ENCODE data around the gene PCSK1. TPM values are rescaled to one million over a fixed set of nuclear protein-coding genes. Genes with fewer than 3 reads are reported as not detected.

PCSK1 gene
- total RNA-seq, 4 donors from 2014 or later = 0.65 to 1.4 (median 1.2) TPM; not detected in 1

DNA sequence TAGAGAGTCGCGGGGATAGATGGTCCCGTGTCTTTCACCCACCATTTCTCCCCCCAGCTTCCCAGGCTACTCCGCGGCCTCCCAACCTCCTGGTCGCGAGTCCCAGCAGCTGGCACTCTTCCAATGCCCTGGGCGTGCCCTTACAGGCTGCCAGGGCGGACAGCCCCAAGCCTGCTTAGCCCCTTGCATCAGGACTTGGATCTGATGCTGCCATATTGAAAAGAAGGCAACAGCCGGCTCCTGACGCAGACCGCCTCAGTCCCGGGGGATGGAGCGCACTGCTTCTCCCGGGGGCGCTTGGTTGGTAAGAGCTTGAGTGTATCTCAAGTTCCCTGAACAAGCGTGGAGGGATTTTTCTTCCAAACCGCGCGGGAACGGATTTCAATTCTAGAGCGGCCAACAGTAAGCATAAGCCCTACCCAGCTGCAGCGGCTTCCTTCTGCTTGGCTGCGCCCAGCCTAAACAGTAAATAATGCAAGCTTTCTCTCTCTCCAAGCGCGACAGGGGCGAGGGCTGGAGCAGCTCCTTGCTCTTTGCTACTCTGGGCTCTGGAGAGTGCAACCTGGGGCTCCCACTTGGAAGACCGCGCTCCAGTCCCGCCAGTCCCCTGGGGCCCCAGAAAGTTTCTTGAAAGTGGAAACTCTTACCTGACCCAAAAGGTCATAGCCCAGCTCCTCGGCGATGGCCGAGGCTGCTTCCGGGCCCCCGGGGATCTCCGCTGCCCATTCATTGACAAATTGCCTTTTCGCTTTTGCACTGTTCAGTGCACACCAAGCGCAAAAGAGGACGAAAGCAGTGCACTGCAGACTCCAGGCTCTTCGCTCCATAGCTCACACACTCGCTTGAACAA is 607 bp downstream of the PCSK1 start:
- TF ChIP-seq, protein P1, sequence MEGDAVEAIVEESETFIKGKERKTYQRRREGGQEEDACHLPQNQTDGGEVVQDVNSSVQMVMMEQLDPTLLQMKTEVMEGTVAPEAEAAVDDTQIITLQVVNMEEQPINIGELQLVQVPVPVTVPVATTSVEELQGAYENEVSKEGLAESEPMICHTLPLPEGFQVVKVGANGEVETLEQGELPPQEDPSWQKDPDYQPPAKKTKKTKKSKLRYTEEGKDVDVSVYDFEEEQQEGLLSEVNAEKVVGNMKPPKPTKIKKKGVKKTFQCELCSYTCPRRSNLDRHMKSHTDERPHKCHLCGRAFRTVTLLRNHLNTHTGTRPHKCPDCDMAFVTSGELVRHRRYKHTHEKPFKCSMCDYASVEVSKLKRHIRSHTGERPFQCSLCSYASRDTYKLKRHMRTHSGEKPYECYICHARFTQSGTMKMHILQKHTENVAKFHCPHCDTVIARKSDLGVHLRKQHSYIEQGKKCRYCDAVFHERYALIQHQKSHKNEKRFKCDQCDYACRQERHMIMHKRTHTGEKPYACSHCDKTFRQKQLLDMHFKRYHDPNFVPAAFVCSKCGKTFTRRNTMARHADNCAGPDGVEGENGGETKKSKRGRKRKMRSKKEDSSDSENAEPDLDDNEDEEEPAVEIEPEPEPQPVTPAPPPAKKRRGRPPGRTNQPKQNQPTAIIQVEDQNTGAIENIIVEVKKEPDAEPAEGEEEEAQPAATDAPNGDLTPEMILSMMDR (IDR thresholded peaks at IDR 0.05) = no peak
- TF ChIP-seq POLR2A (IDR thresholded peaks at IDR 0.05) = no peak
- intact Hi-C loops (cut with DNase I; ENCODE audit: low total_unique reads) = no loop called here
- H3K4me3 ChIP-seq (ENCODE audit: low read depth, poor library complexity, severe bottlenecking) = no peak overlapping the region
- WGBS, 2 donors = 5 to 6% methylated on average over 40 to 41 of the region's 41 CpGs
- DNase-seq (ENCODE audit: low spot score in 2 of 2) = no peak

DNA sequence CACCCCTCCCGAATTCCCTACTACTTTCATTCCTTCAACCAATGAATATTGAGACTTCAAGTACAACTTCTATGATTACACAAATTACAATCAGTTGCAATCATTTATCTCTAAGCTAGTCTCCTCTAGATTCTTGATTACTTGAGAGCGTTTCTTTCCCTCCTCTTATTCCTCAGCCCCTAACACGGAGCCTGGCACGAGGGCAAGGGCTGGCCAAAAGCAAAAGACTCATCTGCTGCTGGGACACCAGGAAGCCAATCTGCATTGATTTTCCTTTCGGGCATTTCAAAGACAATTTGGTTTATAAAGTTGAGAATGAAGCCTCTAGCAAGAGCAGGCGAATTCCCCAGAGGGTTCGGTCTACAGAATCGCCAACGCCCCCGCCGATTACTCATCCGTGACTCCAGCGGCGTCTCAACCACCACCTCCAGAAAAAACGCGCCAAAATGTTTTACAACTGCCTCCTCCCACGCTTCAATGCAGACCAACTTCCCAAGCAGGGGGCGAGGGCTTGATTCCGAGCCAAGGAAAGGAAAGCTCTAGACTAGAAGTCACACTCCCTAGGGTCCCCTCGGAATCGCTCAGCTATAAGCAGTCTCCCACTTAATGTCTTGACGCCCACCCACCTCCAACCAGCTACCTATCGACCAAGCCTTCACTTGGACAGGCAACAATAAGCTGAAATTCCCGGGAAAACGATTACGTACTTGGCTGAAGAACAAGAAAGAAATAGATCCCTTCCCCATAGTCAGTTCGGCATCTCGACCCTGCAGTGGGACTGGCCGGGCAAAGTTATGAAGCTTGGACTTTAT is 1.5 kb downstream of the PCSK1 start:
- intact Hi-C loops (cut with DNase I; ENCODE audit: low total_unique reads) = no loop called here
- no peak for DNase-seq (ENCODE audit: low spot score in 2 of 2)
- 3% methylated on average over 29 of the region's 29 CpGs for WGBS, 2 donors
- H3K4me3 ChIP-seq (ENCODE audit: low read depth, poor library complexity, severe bottlenecking) = no peak overlapping the region
- TF ChIP-seq, protein P1 (IDR thresholded peaks at IDR 0.05) = no peak

DNA sequence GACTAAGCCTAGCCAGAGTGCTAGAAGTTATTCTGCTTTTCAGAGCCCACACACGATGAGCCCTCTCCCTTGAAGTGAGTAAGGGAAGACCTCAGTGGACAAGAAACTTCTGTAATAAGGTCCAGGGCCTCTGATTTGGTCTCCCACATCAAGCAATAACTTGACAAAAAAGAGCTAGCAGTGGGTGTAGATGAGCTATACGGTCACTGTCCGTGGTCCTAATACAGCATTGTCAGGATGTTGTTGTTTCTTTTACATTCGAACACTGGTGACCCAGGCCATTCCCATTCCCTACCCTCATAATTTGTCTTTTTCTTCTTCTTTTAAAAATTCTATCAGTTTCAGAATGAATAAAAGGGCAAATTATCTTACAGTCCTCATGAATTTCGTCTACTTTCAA is 5.2 kb downstream of the PCSK1 start:
- 48 to 49% methylated on average over 5 of the region's 5 CpGs for WGBS, 2 donors
- H3K4me3 ChIP-seq (ENCODE audit: low read depth, poor library complexity, severe bottlenecking) = no peak overlapping the region
- intact Hi-C loops (cut with DNase I; ENCODE audit: low total_unique reads) = no loop called here
- TF ChIP-seq, protein P1 (IDR thresholded peaks at IDR 0.05) = no peak
- TF ChIP-seq POLR2A (IDR thresholded peaks at IDR 0.05) = no peak
- DNase-seq (ENCODE audit: low spot score in 2 of 2) = no peak

DNA sequence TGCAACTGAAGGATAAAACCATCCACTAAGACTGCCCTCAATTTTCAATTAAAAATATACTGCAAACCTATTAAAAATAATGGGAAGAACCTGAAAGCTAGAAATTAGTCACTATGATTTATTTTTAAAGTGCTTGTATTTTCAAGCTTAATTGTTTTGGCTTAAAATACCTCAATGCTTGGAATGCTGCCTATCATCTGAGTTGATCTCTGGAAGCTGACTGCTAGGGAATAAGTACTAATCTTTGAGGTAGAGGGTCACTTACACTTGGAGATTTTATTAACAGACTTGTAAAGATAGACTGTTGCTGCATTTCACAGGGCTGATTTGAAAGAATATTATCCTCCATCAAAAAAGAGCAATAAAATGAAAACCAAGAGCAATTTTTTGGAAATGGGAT is 6.2 kb downstream of the PCSK1 start:
- DNase-seq (ENCODE audit: low spot score in 2 of 2) = no peak
- intact Hi-C loops (cut with DNase I; ENCODE audit: low total_unique reads) = no loop called here
- no peak overlapping the region for H3K4me3 ChIP-seq (ENCODE audit: low read depth, poor library complexity, severe bottlenecking)
- no peak for TF ChIP-seq POLR2A (IDR thresholded peaks at IDR 0.05)
- TF ChIP-seq, protein P1 (IDR thresholded peaks at IDR 0.05) = no peak

DNA sequence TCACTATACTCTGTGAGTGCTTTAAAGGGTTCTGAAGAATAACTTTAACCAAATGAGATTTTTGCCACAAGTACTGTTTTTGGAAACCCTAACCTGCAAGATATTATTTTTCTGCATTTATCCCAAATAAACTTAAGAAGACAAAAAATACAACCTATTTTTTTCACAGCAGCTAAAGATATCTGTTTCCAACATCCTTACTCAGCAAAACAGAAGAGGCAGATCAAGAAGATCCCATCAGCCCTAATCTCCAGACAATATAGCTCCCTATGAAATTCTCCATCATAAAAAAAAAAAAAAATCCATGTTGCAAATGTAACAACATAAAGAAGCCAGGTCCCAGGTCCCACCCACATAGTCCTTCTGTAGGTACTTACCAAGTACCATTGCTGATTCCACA is 7.6 kb downstream of the PCSK1 start:
- intact Hi-C loops (cut with DNase I; ENCODE audit: low total_unique reads) = no loop called here
- TF ChIP-seq POLR2A (IDR thresholded peaks at IDR 0.05) = no peak
- TF ChIP-seq, protein P1 (IDR thresholded peaks at IDR 0.05) = no peak
- no peak overlapping the region for H3K4me3 ChIP-seq (ENCODE audit: low read depth, poor library complexity, severe bottlenecking)
- DNase-seq (ENCODE audit: low spot score in 2 of 2) = no peak
